HFFc6 (cell line): Measurements from ENCODE around the gene ESF1. TPM values are rescaled to one million over a fixed set of nuclear protein-coding genes. Genes with fewer than 3 reads are reported as not detected.

ENCODE experiments used
- DNase-seq: peaks from one replicate; pipeline ENCODE4 v3.0.0-alpha.2; 2018
- H3K27ac Mint-ChIP-seq: 2 replicates; pipeline ENCODE4 v1.8.0; 2020; ENCODE audit warnings: mild to moderate bottlenecking, mixed read lengths
- H3K27me3 Mint-ChIP-seq: 2 replicates; pipeline ENCODE4 v1.8.0; 2021; ENCODE audit warnings: mild to moderate bottlenecking, moderate library complexity, mixed read lengths; ENCODE audit not compliant: insufficient read depth
- H3K36me3 Mint-ChIP-seq: 2 replicates; pipeline ENCODE4 v1.8.0; 2021; ENCODE audit warnings: low read depth, mixed read lengths
- H3K4me1 Mint-ChIP-seq: 2 replicates; pipeline ENCODE4 v1.8.0; 2020; ENCODE audit warnings: low read depth, mixed read lengths
- H3K4me3 Mint-ChIP-seq: 2 replicates; pipeline ENCODE4 v1.8.0; 2020; ENCODE audit warnings: mild to moderate bottlenecking, moderate library complexity, mixed read lengths
- H3K9me3 Mint-ChIP-seq: 2 replicates; pipeline ENCODE4 v1.8.0; 2020; ENCODE audit warnings: mild to moderate bottlenecking, mixed read lengths
- CTCF ChIP-seq: fragments of 200-600 bp; sonication (generic); IDR thresholded peaks from 2 replicates; pipeline ENCODE4 v1.5.0; 2021; ENCODE audit warnings: antibody characterized with exemption, mild to moderate bottlenecking
- total RNA-seq, 6 experiments: library from RNA; stranded (reverse); fragmentation: NEBNext Ultra II Directional; extraction: Animal tissue kit (Norgen Biotek cat#: 25700); gene quantifications; 2 replicates in 1 of 6; 3 replicates in 5 of 6; pipeline ENCODE4 v1.2.3, GENCODE V29; 2021

ESF1 gene
- total RNA-seq, 6 experiments from 2014 or later = 12.6 to 14.8 (median 14.2) TPM

- Mint-ChIP-seq H3K4me3 (no peak overlapping the region), H3K27ac (no peak overlapping the region), H3K27me3 (no peaks in the 10 kb centered on the region), H3K36me3 (peaks cover 9% of the 10 kb centered on the region), H3K9me3 (no peaks in the 10 kb centered on the region), H3K4me1 (no peaks in the 10 kb centered on the region)
- DNase-seq = no peak
- no peak for TF ChIP-seq CTCF
Observed at GRCh38 chr20:13723011-13723410, 61.7 kb downstream of the ESF1 start.

GRCh38 chr20:13718171-13718570 lies 66.5 kb downstream of the ESF1 start:
- H3K4me3 Mint-ChIP-seq = no peak overlapping the region
- H3K9me3 Mint-ChIP-seq = no peaks in the 10 kb centered on the region
- no peak overlapping the region for H3K27ac Mint-ChIP-seq
- no peak for DNase-seq
- no peaks in the 10 kb centered on the region for H3K27me3 Mint-ChIP-seq
- H3K4me1 Mint-ChIP-seq = no peaks in the 10 kb centered on the region
- H3K36me3 Mint-ChIP-seq = peaks cover 15% of the 10 kb centered on the region
- TF ChIP-seq CTCF = no peak

- Mint-ChIP-seq H3K27ac (no peak overlapping the region), H3K36me3 (peaks cover 15% of the 10 kb centered on the region), H3K4me3 (no peak overlapping the region), H3K4me1 (no peaks in the 10 kb centered on the region), H3K9me3 (no peaks in the 10 kb centered on the region), H3K27me3 (no peaks in the 10 kb centered on the region)
- DNase-seq = no peak
- TF ChIP-seq CTCF = no peak
Observed at GRCh38 chr20:13717631-13718044, 67.1 kb downstream of the ESF1 start.

GRCh38 chr20:13715171-13715570 lies 69.5 kb downstream of the ESF1 start:
- Mint-ChIP-seq H3K9me3 (no peaks in the 10 kb centered on the region), H3K27ac (no peak overlapping the region), H3K27me3 (no peaks in the 10 kb centered on the region), H3K36me3 (peaks cover 22% of the 10 kb centered on the region), H3K4me3 (no peak overlapping the region), H3K4me1 (no peaks in the 10 kb centered on the region)
- no peak for DNase-seq
- no peak for TF ChIP-seq CTCF

GRCh38 chr20:13708234-13708633 lies 76.5 kb downstream of the ESF1 start:
- Mint-ChIP-seq H3K27me3 (no peaks in the 10 kb centered on the region), H3K36me3 (peaks cover 8% of the 10 kb centered on the region; the same call in 1 of the 2 replicates), H3K4me3 (no peak overlapping the region), H3K9me3 (no peaks in the 10 kb centered on the region), H3K27ac (no peak overlapping the region), H3K4me1 (no peaks in the 10 kb centered on the region)
- no peak for DNase-seq
- TF ChIP-seq CTCF = no peak

- Mint-ChIP-seq H3K27ac (no peak overlapping the region), H3K4me3 (no peak overlapping the region), H3K27me3 (no peaks in the 10 kb centered on the region; the same call in none of the 2 replicates), H3K4me1 (no peaks in the 10 kb centered on the region), H3K36me3 (no peaks in the 10 kb centered on the region), H3K9me3 (no peaks in the 10 kb centered on the region)
- TF ChIP-seq CTCF = no peak
- no peak for DNase-seq
Observed at GRCh38 chr20:13703265-13703664, 81.5 kb downstream of the ESF1 start.
